HG03280 (cell line): ENCODE measurements around the gene TMPRSS9.
A peak's percentile ranks its signal among the peaks of the same experiment; 100 is the strongest.
"Not testable (repeated sequence)": the region's sequence is repeated elsewhere in the genome, so short reads cannot be mapped to it uniquely, and the experiment has no call there.

Experiments
- ATAC-seq: cut with Tn5 transposase; IDR thresholded peaks from one replicate; pipeline ENCODE4 v1.9.1; 2021; ENCODE audit warnings: mild to moderate bottlenecking, moderate library complexity; ENCODE audit not compliant: unreplicated experiment

The TMPRSS9 gene

DNA sequence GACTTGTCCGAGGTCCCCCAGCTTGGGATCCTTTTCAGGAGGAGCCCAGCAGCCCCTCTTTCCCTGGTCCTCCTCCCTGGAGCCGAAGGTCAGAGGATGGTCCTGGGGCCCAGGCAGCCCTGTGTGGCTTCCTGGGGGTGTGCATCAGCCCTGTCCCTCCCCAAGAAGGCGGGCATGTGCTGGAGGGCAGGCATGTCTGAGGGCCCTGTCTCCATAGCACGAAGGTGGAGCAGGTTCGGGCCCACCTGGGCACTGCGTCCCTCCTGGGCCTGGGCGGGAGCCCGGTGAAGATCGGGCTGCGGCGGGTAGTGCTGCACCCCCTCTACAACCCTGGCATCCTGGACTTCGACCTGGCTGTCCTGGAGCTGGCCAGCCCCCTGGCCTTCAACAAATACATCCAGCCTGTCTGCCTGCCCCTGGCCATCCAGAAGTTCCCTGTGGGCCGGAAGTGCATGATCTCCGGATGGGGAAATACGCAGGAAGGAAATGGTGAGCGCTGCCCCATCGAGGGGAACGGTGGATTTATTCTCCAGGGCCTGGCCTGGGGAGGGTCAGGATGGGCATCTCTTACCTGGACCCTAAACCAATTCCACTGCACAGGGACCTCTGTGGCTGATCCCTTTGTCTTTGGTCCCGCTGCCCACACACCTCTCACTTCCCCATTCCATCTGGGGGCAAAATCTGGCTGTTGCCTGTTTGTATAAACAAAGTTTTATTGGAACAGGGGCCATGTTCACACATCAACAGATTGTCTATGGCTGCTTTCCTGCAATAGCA is 56.4 kb downstream of the TMPRSS9 start:
- no peak for ATAC-seq

GRCh38 chr19:2417436-2417835 is 57.4 kb downstream of the TMPRSS9 start:
- not testable (repeated sequence) for ATAC-seq

GRCh38 chr19:2417881-2418406 is 57.9 kb downstream of the TMPRSS9 start:
- ATAC-seq = no peak

GRCh38 chr19:2419754-2420153 is 59.7 kb downstream of the TMPRSS9 start:
- no peak for ATAC-seq

DNA sequence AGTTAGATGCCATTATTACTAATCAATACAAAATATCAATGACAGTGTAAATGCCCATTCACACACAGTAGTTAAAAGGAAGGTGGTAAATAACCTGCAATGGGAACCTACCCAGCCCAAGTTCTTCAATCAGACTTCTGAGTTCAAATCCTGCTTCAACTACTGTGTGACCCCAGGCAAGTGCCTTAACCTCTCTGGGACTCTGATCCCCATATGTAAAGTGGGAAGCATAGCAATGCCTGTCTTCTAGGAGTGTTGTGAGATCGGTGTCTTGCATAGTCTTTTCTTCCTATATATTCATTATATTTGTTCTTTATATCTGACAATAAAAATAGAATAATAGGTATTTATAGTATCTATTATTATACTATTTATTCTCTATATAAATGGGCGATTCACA is 60.4 kb downstream of the TMPRSS9 start:
- ATAC-seq = no peak

DNA sequence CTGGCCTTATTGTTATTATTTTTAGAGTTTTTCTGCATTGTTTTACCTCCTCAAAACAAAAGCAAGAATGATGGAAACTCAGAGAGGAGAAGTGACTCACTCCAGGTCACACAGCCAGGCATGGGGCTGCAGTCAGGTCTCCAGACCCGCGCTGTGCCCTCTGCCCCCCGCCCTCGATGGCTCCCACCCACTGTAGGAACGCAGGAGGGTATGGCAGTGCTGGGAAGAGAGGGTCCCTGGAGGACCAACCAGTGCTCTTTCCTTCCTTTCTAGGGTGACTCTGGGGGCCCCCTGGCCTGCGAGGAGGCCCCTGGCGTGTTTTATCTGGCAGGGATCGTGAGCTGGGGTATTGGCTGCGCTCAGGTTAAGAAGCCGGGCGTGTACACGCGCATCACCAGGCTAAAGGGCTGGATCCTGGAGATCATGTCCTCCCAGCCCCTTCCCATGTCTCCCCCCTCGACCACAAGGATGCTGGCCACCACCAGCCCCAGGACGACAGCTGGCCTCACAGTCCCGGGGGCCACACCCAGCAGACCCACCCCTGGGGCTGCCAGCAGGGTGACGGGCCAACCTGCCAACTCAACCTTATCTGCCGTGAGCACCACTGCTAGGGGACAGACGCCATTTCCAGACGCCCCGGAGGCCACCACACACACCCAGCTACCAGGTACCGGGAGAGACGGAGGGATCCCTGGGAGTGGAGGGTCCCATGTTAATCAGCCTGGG is 61.7 kb downstream of the TMPRSS9 start:
- no peak for ATAC-seq

GRCh38 chr19:2423071-2423914 is 63.2 kb downstream of the TMPRSS9 start:
- no peak for ATAC-seq

- no peak for ATAC-seq
These were observed 64.0 kb downstream of the TMPRSS9 start for GRCh38 chr19:2423915-2424685.

DNA sequence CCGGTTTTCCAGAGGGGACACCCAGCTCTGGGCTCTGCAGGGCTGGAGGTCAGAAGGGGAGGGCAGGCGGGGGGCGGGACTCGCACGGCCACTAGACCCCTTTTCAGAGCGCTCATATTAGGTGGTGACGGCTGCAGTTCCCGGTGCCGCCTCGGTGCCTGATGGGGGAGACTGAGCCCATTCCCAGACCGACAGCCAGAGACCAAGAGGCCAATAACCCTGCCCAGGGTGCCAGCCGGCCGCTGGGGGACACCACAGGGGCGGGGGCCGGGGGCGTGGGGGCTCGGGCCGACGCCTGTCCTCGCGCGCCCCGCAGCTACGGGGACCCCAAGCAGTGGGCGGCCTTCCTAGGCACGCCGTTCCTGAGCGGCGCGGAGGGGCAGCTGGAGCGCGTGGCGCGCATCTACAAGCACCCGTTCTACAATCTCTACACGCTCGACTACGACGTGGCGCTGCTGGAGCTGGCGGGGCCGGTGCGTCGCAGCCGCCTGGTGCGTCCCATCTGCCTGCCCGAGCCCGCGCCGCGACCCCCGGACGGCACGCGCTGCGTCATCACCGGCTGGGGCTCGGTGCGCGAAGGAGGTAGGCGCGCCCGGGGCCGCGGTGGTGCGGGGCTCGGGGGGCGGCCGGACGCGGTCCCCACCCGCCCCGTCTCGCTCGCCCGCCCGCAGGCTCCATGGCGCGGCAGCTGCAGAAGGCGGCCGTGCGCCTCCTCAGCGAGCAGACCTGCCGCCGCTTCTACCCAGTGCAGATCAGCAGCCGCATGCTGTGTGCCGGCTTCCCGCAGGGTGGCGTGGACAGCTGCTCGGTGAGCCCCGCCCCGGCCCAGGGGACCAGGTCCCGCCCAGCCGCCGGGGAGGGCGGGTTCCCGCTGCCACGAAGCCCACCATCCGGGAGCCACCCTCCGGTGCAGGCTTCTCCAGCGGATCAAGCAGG is 64.9 kb downstream of the TMPRSS9 start:
- no peak for ATAC-seq

- no peak for ATAC-seq
These were observed 65.8 kb downstream of the TMPRSS9 start for GRCh38 chr19:2425622-2426581.

- ATAC-seq = peak; percentile 17
These were observed 66.8 kb downstream of the TMPRSS9 start for GRCh38 chr19:2426611-2427428.

- ATAC-seq = peak; percentile 79
These were observed 67.6 kb downstream of the TMPRSS9 start, which contains the start of gene TIMM13 for GRCh38 chr19:2427429-2428320. TSS of gene TIMM13 (minus strand) at chr19:2427586. CDS start at chr19:2427533, 53 bp downstream.

- no peak for ATAC-seq
These were observed 68.2 kb downstream of the TMPRSS9 start for GRCh38 chr19:2428321-2428690.

DNA sequence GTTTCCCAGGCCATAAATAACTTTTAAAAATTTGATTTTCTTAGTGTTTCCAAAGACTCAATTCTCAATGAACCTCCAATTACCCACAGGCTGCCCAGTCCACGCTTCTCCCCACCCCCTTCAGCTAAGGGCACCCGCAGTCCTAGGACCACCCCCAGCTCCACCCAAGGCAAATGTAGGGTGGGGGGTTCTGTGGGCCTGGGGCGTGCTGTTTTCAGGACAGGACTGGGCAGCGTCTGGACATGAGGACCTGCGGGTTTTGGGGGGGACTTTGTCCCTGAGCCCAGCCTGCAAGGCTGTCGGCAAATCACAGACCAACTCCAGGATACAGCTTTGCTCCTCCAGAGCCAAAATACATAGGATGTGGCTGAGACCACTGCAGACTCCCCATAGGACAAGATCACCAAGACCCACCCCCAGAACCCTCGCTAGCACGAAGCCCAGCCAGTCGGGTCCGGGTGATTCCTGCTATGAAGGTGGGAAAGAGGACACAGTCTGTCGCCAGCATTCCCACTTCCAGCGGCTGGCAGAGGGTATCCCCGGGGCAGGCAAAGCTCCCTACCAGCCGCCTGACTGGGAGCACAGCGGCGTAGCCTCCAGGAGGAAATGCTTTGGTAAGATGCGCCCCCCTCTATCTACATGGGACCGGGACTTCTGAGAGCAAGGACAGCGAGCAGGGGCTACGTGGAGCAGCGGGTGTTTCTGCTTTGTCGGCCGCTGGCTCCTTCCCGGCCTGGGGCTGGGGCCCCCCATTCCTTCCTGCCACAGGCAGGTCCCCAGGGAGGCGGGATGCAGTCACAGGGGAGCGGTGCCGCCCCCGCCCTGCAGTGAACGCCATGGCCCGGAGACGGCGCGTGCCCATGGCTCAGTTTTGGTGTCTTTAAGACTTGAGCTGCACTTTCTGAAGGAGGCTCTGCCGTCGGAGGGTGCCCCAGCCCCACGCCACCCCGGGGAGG is 69.0 kb downstream of the TMPRSS9 start:
- no peak for ATAC-seq

DNA sequence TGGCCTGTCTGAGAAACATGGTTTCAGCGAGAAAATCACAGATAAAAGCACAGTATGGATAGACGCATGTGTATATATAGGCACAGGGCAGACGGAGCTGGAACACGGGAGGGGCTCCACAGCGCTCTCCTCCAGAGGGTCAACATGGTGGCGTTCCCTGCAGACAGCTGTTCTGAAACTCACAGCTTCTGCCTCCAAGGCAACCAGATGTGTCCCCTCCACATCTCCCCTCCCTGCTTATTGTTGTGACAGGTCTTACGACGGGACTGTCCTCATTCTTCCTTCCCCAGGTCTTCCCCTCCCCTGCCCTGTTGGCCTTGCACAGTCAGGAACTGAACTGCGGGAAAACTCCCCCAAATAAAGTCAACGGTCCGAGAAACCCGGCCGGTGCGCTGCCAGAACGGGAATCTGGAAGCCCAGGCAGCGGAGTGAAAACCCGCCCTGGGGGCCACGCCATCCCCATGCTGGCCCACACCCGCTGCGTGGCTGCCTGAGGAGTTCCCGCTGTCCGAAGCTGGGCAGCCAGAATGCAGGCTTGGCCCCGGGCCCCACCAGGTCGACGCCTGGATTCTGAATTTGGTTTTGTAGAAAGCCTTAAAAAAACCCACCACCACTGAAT is 70.0 kb downstream of the TMPRSS9 start:
- ATAC-seq = no peak
